K562 (cell line): ENCODE measurements around the gene VRK1. TPM values are rescaled to one million over a fixed set of nuclear protein-coding genes. Genes with fewer than 3 reads are reported as not detected.
A peak's percentile ranks its signal among the peaks of the same experiment; 100 is the strongest.

ENCODE experiments used
- ATAC-seq: fragments of 200-7000 bp; cut with Tn5 transposase; 3 replicates; pipeline ENCODE4 v1.9.1; 2020; ENCODE audit warnings: moderate library complexity
- BruUV-seq: library from RNA; stranded (reverse); fragments of 400-500 nt; replicated peaks from 2 replicates; lab custom pipeline; 2021; lab: Mats Ljungman, UMichigan
- CTCF ChIA-PET: fragments of 300-600 bp; formaldehyde crosslinking; extraction: SDS; loops from one replicate; lab custom pipeline; 2021; ENCODE audit warnings: low intra/inter-chr PET ratio; lab: Yijun Ruan, JAX
- POLR2A ChIA-PET: fragments of 300-600, 350-650 bp; sonication (Branson Sonifier 250); formaldehyde crosslinking; extraction: SDS; loops from one replicate; lab custom pipeline; 2021; ENCODE audit warnings: antibody characterized with exemption, inconsistent platforms; lab: Yijun Ruan, JAX
- DNase-seq, 4 experiments: peaks; one replicate each; pipeline versions ENCODE4 v3.0.0 to v3.0.0-alpha.2; 2011 to 2018; ENCODE audit warnings: low spot score in 3 of 4, mixed read lengths in 3 of 4; ENCODE audit errors: extremely low read depth in 1 of 4
- FAIRE-seq: peaks from 2 replicates; lab custom pipeline; 2011; peaks lifted over from hg19 to GRCh38; lab: Jason Lieb, UNC
- H2AFZ ChIP-seq: 2 replicates; pipeline ENCODE4 v1.6.0; 2011; ENCODE audit warnings: low read depth, low read length, control low read depth, inconsistent platforms
- H3K27ac ChIP-seq: fragments of 200-600 bp; 3 replicates; pipeline ENCODE4 v1.8.0; 2011; ENCODE audit warnings: low read depth, mild to moderate bottlenecking, control low read depth, inconsistent platforms, low read length, moderate library complexity, mixed read lengths; ENCODE audit errors: extremely low read depth
- H3K27me3 ChIP-seq, 2 experiments: fragments of 300-600 bp in 1 of 2; 2 replicates in 1 of 2; 3 replicates in 1 of 2; pipeline versions ENCODE4 v1.6.0 to v1.8.0; 2011; ENCODE audit warnings: inconsistent platforms in 2 of 2, low read length in 2 of 2, mild to moderate bottlenecking in 1 of 2, mixed read lengths in 1 of 2, moderate library complexity in 1 of 2; ENCODE audit not compliant: control insufficient read depth in 2 of 2, insufficient read depth in 2 of 2
- H3K36me3 ChIP-seq: fragments of 300-600 bp; 3 replicates; pipeline ENCODE4 v1.8.0; 2011; ENCODE audit warnings: mild to moderate bottlenecking, low read length, inconsistent platforms; ENCODE audit not compliant: control insufficient read depth, insufficient read depth
- H3K4me1 ChIP-seq, 2 experiments: fragments of 200-600 bp in 1 of 2; replicated peaks in 1 of 2; 2 replicates in 1 of 2; 3 replicates in 1 of 2; pipeline versions ENCODE4 v1.5.1 to v1.8.0; 2011; ENCODE audit warnings: inconsistent platforms in 2 of 2, low read length in 2 of 2, mild to moderate bottlenecking in 1 of 2, mixed read lengths in 1 of 2, moderate library complexity in 1 of 2; ENCODE audit not compliant: control insufficient read depth in 2 of 2, insufficient read depth in 2 of 2
- H3K4me2 ChIP-seq: 2 replicates; pipeline ENCODE4 v1.6.1; 2011; ENCODE audit warnings: low read length, control low read depth, inconsistent platforms, mixed read lengths; ENCODE audit not compliant: insufficient read depth
- H3K4me3 ChIP-seq: fragments of 200-600 bp; sonication (generic), shearing (Covaris generic); 2 replicates; pipeline ENCODE4 v1.5.1; 2016; ENCODE audit warnings: control low read depth, inconsistent platforms
- H3K79me2 ChIP-seq: fragments of 200-600 bp; 3 replicates; pipeline ENCODE4 v1.8.0; 2011; ENCODE audit warnings: low read length, inconsistent platforms; ENCODE audit not compliant: control insufficient read depth, insufficient read depth
- H3K9ac ChIP-seq, 2 experiments: 2 replicates each; pipeline versions ENCODE4 v1.6.0 to v1.6.1; 2011; ENCODE audit warnings: low read depth in 2 of 2, low read length in 2 of 2, control low read depth in 1 of 2, inconsistent platforms in 1 of 2, mild to moderate bottlenecking in 1 of 2, mixed read lengths in 1 of 2; ENCODE audit not compliant: insufficient read depth in 1 of 2
- H3K9me1 ChIP-seq: one replicate; pipeline ENCODE4 v1.6.0; 2011; ENCODE audit warnings: inconsistent platforms, mild to moderate bottlenecking, low read length, moderate library complexity; ENCODE audit not compliant: control insufficient read depth, insufficient read depth
- H3K9me3 ChIP-seq: replicated peaks from 2 replicates; pipeline ENCODE4 v1.5.1; 2011; ENCODE audit warnings: low read depth, low read length, inconsistent platforms; ENCODE audit not compliant: control insufficient read depth, insufficient read depth
- H4K20me1 ChIP-seq: replicated peaks from 2 replicates; pipeline ENCODE4 v1.6.1; 2011; ENCODE audit warnings: low read length, inconsistent platforms, mixed read lengths; ENCODE audit not compliant: control insufficient read depth, insufficient read depth
- CEBPG ChIP-seq, 3 experiments: fragments of 200-800 bp in 1 of 3; sonication (Bioruptor generic) in 1 of 3; sonication (generic) in 1 of 3; formaldehyde crosslinking in 1 of 3; IDR thresholded peaks in 2 of 3; conservative IDR thresholded peaks in 1 of 3; 2 replicates each; pipeline versions ENCODE4 v1.6.1 to v1.8.0; 2016 to 2022; ENCODE audit warnings: missing compliant biosample characterization in 2 of 3, missing genetic modification characterization in 2 of 3, mild to moderate bottlenecking in 1 of 3, missing genetic modification reagents in 1 of 3
- CREB1 ChIP-seq, 2 experiments: sonication (generic) in 1 of 2; formaldehyde crosslinking in 1 of 2; IDR thresholded peaks; 2 replicates each; pipeline versions ENCODE4 v1.6.1 to v1.8.0; 2012 to 2022; ENCODE audit warnings: inconsistent platforms in 1 of 2, mild to moderate bottlenecking in 1 of 2, missing genetic modification reagents in 1 of 2, moderate library complexity in 1 of 2
- ERF ChIP-seq: fragments of 450-650 bp; formaldehyde crosslinking; IDR thresholded peaks from 2 replicates; pipeline ENCODE4 v1.4.0; 2020; ENCODE audit warnings: mild to moderate bottlenecking, mixed read lengths
- GTF2E2 ChIP-seq: fragments of 200-800 bp; sonication (Bioruptor generic); IDR thresholded peaks from 2 replicates; pipeline ENCODE4 v1.6.1; 2016; ENCODE audit warnings: missing genetic modification characterization, missing compliant biosample characterization
- LEF1 ChIP-seq: fragments of 450-650 bp; IDR thresholded peaks from 2 replicates; pipeline ENCODE4 v1.6.1; 2016; ENCODE audit warnings: mild to moderate bottlenecking
- MTA3 ChIP-seq: fragments of 450-650 bp; formaldehyde crosslinking; IDR thresholded peaks from 2 replicates; pipeline ENCODE4 v1.6.1; 2017; ENCODE audit warnings: mild to moderate bottlenecking, borderline replicate concordance
- NRF1 ChIP-seq, 2 experiments: fragments of 450-650 bp; IDR thresholded peaks in 1 of 2; conservative IDR thresholded peaks in 1 of 2; 2 replicates each; pipeline ENCODE4 v1.6.1; 2014; ENCODE audit warnings: mild to moderate bottlenecking in 2 of 2
- RBM14 ChIP-seq: fragments of 200-400 bp; formaldehyde crosslinking; IDR thresholded peaks from 2 replicates; pipeline ENCODE4 v1.6.1; 2018; ENCODE audit warnings: low read depth, mild to moderate bottlenecking, low read length, moderate library complexity, borderline replicate concordance; ENCODE audit not compliant: insufficient read depth
- RFX7 ChIP-seq: fragments of 250-450 bp; sonication (Bioruptor Pico); IDR thresholded peaks from 2 replicates; pipeline ENCODE4 v1.5.1; 2021; ENCODE audit warnings: mild to moderate bottlenecking
- TAF15 ChIP-seq: fragments of 200-400 bp; formaldehyde crosslinking; IDR thresholded peaks from 2 replicates; pipeline ENCODE4 v1.6.1; 2017; ENCODE audit warnings: mild to moderate bottlenecking, low read depth, low read length, moderate library complexity
- TOE1 ChIP-seq, 2 experiments: fragments of 450-650 bp in 1 of 2; sonication (generic) in 1 of 2; formaldehyde crosslinking in 1 of 2; IDR thresholded peaks; 2 replicates each; pipeline versions ENCODE4 v1.7.1 to v1.8.0; 2016 to 2022; ENCODE audit warnings: borderline replicate concordance in 2 of 2, mild to moderate bottlenecking in 2 of 2, antibody characterized with exemption in 1 of 2, inconsistent platforms in 1 of 2, low read depth in 1 of 2, missing genetic modification reagents in 1 of 2, moderate library complexity in 1 of 2
- ZNF23 ChIP-seq: fragments of 250-450 bp; sonication (Bioruptor Pico); IDR thresholded peaks from 2 replicates; pipeline ENCODE4 v1.4.0; 2020; ENCODE audit warnings: mild to moderate bottlenecking
- ZNF318 ChIP-seq, 2 experiments: fragments of 450-650 bp; IDR thresholded peaks; 2 replicates each; pipeline ENCODE4 v1.6.1; 2016; ENCODE audit warnings: mild to moderate bottlenecking in 2 of 2, borderline replicate concordance in 1 of 2, low read depth in 1 of 2, moderate library complexity in 1 of 2
- WGBS: fragments of 100-300 bp; shearing (Covaris generic); methylation state at CpG from one replicate; pipeline ENCODE4 v1.1.6; 2016; ENCODE audit warnings: low coverage, mixed read lengths; ENCODE audit not compliant: insufficient coverage; ENCODE audit errors: missing lambda C conversion rate; 5-methylcytosine and 5-hydroxymethylcytosine counted together
- in situ Hi-C: fragments of 300-500 bp; cut with MboI; formaldehyde crosslinking; loops from 4 replicates; pipeline ENCODE4 v1.15.0; 2018; ENCODE audit warnings: inconsistent platforms, mixed read lengths
- intact Hi-C: fragments of 100-400 bp; cut with micrococcal nuclease; formaldehyde crosslinking; loops from 2 replicates; pipeline ENCODE4 v1.14.2; 2022
- polyA plus RNA-seq, 8 experiments: library from polyadenylated mRNA; depleted of rRNA in 4 of 8; stranded (reverse) in 5 of 8; unstranded in 3 of 8; fragments of >200 nt; fragmentation: Nextera tagmentation in 2 of 8; fragmentation: Illumina TruSeq in 1 of 8; extraction: Ambion mirVana in 2 of 8; extraction: Trizol in 1 of 8; gene quantifications; 2 replicates each; pipeline versions ENCODE4 v1.2.1 to v1.2.3, GENCODE V29; 2011 to 2014; ENCODE audit warnings: inconsistent platforms in 1 of 8, missing spikeins in 1 of 8
- total RNA-seq, 7 experiments: library from RNA; depleted of rRNA in 6 of 7; stranded (reverse); fragments of >200 nt in 6 of 7; fragmentation: Illumina TruSeq in 2 of 7; extraction: Trizol in 2 of 7; gene quantifications; 2 replicates each; pipeline versions ENCODE4 v1.2.1 to v1.2.3, GENCODE V29; 2011 to 2021; ENCODE audit warnings: low replicate concordance in 1 of 7

Gene VRK1
- total and polyA plus RNA-seq, 9 of the 15 experiments (the other 6 are each of a cell fraction or from before 2014, with no cell fraction given), result 83.6 to 177 (median 116) TPM

GRCh38 chr14:96802963-96803362, 5.8 kb downstream of the VRK1 start:
- Histone ChIP-seq H3K9me3 (no peaks in the 10 kb centered on the region), H3K4me2 (peak overlapping the region; percentile 67), H2AFZ (no peak overlapping the region), H3K4me3 (no peak overlapping the region), H3K9me1 (peaks cover 5% of the 10 kb centered on the region), H3K9ac (peak overlapping the region; percentile 37 to 54; a peak in 1 of 4 replicates), H3K36me3 (peaks cover 10% of the 10 kb centered on the region; the same call in 2 of the 3 replicates), H3K27me3 (no peaks in the 10 kb centered on the region), H4K20me1 (peaks cover 45% of the 10 kb centered on the region), H3K27ac (peak overlapping the region; percentile 47; the same call in 2 of the 3 replicates), H3K79me2 (peaks cover 100% of the 10 kb centered on the region), H3K4me1 (peaks cover 7 to 45% of the 10 kb centered on the region in 2 experiments)
- ATAC-seq (peak; percentile 85), DNase-seq (peak; percentile 33 to 86 (median 61)), FAIRE-seq (peak; percentile 94)
- CTCF ChIA-PET, result no interaction called here
- no TSS peak for BruUV-seq
- intact Hi-C loops, result loop anchor here (2.0 kb wide), 1 partner anchor 114 kb away; no protein-coding TSS in a partner anchor
- in situ Hi-C loops, result no loop called here
- POLR2A ChIA-PET, result interaction anchor here (1.3 to 1.5 kb wide), 2 partner anchors 18 to 23 kb away, joined by 3 to 5 read pairs; no protein-coding TSS in a partner anchor
- 0% methylated on average over 5 of the region's 5 CpGs for WGBS
- peak; percentile 66 for TF ChIP-seq LEF1
- TF ChIP-seq CEBPG (CRISPR knock-in tag; IDR thresholded peaks at IDR 0.05), result peak; percentile 61; the same call in 1 of the 2 replicates
- no peak for TF ChIP-seq CEBPG (tag; conservative IDR thresholded peaks at IDR 0.05 in 1 of 2, IDR thresholded peaks at IDR 0.05 in 1 of 2)
- no peak for TF ChIP-seq NRF1 (conservative IDR thresholded peaks at IDR 0.05 in 1 of 2, IDR thresholded peaks at IDR 0.05 in 1 of 2)
- no peak for TF ChIP-seq TAF15
- TF ChIP-seq RFX7, result no peak
- no peak for TF ChIP-seq RBM14
- no peak for TF ChIP-seq GTF2E2 (tag)
- TF ChIP-seq CREB1 (IDR thresholded peaks at IDR 0.05), result 0 out of 2 replicates have a peak, but pooled peaks have one; percentile 16
- no peak for TF ChIP-seq CREB1 (CRISPR knock-in tag; IDR thresholded peaks at IDR 0.05)
- TF ChIP-seq ZNF23 (CRISPR knock-in tag), result no peak
- no peak for TF ChIP-seq ERF (CRISPR knock-in tag)
- 0 out of 2 replicates have a peak, but pooled peaks have one; percentile 43 for TF ChIP-seq TOE1 (IDR thresholded peaks at IDR 0.05; ENCODE audit: borderline replicate concordance)
- no peak for TF ChIP-seq TOE1 (CRISPR knock-in tag; IDR thresholded peaks at IDR 0.05; ENCODE audit: borderline replicate concordance, low read depth)
- TF ChIP-seq ZNF318 (IDR thresholded peaks at IDR 0.05; ENCODE audit: borderline replicate concordance in 1 of 2, low read depth in 1 of 2), result no peak
- peak; percentile 55; the same call in 1 of the 2 replicates for TF ChIP-seq MTA3
